HepG2 (cell line): Measurements from ENCODE around the gene CIT. TPM values are rescaled to one million over a fixed set of nuclear protein-coding genes. Genes with fewer than 3 reads are reported as not detected.

Source experiments
- NFE2L2 ChIP-seq: fragments of 150-350 bp; IDR thresholded peaks from 2 replicates; pipeline ENCODE4 v1.6.1; 2014; ENCODE audit warnings: low read length
- ZNF646 ChIP-seq: sonication (generic); formaldehyde crosslinking; IDR thresholded peaks from 2 replicates; pipeline ENCODE4 v1.9.0; 2021; ENCODE audit warnings: mild to moderate bottlenecking, missing genetic modification reagents
- polyA plus RNA-seq, 8 experiments: library from polyadenylated mRNA; depleted of rRNA in 3 of 8; stranded (reverse) in 7 of 8; unstranded in 1 of 8; fragments of >200 nt; fragmentation: Illumina TruSeq in 4 of 8; extraction: Trizol in 4 of 8; gene quantifications; 2 replicates each; pipeline versions ENCODE4 v1.2.1 to v1.2.3, GENCODE V29; 2011 to 2016; ENCODE audit warnings: low read depth in 4 of 8, missing spikeins in 1 of 8, mixed read lengths in 1 of 8; ENCODE audit not compliant: insufficient read depth in 1 of 8
- total RNA-seq, 5 experiments: library from RNA; depleted of rRNA; stranded (reverse); fragments of >200 nt; fragmentation: Illumina TruSeq; extraction: Trizol; gene quantifications; 2 replicates each; pipeline ENCODE4 v1.2.3, GENCODE V29; 2016; ENCODE audit warnings: low read depth in 1 of 5
- TF ChIP-seq, protein P1 (sequence below): sonication (generic); formaldehyde crosslinking; conservative IDR thresholded peaks from 2 replicates; pipeline ENCODE4 v1.8.1; 2023; ENCODE audit warnings: missing genetic modification reagents
- TF ChIP-seq, protein P2 (sequence below): sonication (generic); formaldehyde crosslinking; IDR thresholded peaks from 2 replicates; pipeline ENCODE4 v1.5.0; 2020; ENCODE audit warnings: mild to moderate bottlenecking, missing genetic modification reagents, borderline replicate concordance

Gene CIT
- total and polyA plus RNA-seq, 2 of the 13 experiments (the other 11 are each of a cell fraction or from before 2014, with no cell fraction given): 7.7 to 11.7 TPM

DNA sequence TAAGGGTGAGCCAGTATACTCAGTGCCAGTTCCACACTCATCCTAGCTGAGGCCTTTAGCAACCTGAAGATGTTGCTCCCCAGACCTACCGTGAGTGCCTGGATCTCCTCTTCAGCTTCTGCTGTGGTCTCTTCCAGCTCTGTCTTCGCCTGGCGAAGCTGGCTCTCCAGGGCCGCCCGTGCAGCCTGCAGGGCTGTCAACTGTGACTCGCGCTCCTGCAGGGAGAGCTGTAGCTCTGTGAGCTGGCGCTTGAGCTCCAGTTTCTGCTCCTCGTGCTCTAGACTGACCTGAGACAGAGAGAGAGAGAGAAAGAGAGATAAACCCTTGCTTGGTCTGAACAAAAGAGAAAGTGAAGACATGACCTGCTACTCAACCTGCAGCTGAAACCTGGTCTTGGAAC is 125.2 kb downstream of the CIT start (continued):
- no peak for TF ChIP-seq ZNF646 (CRISPR knock-in tag)
- no peak for TF ChIP-seq NFE2L2
- TF ChIP-seq, protein P1, sequence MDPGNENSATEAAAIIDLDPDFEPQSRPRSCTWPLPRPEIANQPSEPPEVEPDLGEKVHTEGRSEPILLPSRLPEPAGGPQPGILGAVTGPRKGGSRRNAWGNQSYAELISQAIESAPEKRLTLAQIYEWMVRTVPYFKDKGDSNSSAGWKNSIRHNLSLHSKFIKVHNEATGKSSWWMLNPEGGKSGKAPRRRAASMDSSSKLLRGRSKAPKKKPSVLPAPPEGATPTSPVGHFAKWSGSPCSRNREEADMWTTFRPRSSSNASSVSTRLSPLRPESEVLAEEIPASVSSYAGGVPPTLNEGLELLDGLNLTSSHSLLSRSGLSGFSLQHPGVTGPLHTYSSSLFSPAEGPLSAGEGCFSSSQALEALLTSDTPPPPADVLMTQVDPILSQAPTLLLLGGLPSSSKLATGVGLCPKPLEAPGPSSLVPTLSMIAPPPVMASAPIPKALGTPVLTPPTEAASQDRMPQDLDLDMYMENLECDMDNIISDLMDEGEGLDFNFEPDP (CRISPR knock-in tag): no peak
- TF ChIP-seq, protein P2, sequence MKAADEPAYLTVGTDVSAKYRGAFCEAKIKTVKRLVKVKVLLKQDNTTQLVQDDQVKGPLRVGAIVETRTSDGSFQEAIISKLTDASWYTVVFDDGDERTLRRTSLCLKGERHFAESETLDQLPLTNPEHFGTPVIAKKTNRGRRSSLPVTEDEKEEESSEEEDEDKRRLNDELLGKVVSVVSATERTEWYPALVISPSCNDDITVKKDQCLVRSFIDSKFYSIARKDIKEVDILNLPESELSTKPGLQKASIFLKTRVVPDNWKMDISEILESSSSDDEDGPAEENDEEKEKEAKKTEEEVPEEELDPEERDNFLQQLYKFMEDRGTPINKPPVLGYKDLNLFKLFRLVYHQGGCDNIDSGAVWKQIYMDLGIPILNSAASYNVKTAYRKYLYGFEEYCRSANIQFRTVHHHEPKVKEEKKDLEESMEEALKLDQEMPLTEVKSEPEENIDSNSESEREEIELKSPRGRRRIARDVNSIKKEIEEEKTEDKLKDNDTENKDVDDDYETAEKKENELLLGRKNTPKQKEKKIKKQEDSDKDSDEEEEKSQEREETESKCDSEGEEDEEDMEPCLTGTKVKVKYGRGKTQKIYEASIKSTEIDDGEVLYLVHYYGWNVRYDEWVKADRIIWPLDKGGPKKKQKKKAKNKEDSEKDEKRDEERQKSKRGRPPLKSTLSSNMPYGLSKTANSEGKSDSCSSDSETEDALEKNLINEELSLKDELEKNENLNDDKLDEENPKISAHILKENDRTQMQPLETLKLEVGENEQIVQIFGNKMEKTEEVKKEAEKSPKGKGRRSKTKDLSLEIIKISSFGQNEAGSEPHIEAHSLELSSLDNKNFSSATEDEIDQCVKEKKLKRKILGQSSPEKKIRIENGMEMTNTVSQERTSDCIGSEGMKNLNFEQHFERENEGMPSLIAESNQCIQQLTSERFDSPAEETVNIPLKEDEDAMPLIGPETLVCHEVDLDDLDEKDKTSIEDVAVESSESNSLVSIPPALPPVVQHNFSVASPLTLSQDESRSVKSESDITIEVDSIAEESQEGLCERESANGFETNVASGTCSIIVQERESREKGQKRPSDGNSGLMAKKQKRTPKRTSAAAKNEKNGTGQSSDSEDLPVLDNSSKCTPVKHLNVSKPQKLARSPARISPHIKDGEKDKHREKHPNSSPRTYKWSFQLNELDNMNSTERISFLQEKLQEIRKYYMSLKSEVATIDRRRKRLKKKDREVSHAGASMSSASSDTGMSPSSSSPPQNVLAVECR (CRISPR knock-in tag): no peak
